ENCODE results near the gene NOP10.

DNA sequence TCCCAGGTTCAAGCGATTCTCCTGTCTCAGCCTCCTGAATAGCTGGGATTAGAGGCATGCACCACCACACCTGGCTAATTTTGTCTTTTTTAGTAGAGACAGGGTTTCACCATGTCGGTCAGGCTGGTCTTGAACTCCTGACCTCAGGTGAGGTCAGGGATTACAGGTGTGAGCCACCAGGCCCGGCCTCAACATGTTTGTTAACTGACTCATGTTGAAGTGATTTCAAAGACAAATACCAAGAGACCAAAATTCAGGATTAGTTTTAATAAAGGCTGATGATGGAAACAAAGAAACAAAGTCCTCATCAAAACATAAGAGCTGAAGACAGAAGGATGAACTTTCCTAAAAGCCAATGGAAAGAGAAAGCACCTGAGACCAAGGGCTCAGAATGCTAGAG is 41.9 kb downstream of the NOP10 start:
- TF ChIP-seq, protein P1, sequence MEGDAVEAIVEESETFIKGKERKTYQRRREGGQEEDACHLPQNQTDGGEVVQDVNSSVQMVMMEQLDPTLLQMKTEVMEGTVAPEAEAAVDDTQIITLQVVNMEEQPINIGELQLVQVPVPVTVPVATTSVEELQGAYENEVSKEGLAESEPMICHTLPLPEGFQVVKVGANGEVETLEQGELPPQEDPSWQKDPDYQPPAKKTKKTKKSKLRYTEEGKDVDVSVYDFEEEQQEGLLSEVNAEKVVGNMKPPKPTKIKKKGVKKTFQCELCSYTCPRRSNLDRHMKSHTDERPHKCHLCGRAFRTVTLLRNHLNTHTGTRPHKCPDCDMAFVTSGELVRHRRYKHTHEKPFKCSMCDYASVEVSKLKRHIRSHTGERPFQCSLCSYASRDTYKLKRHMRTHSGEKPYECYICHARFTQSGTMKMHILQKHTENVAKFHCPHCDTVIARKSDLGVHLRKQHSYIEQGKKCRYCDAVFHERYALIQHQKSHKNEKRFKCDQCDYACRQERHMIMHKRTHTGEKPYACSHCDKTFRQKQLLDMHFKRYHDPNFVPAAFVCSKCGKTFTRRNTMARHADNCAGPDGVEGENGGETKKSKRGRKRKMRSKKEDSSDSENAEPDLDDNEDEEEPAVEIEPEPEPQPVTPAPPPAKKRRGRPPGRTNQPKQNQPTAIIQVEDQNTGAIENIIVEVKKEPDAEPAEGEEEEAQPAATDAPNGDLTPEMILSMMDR (conservative IDR thresholded peaks at IDR 0.05; ENCODE audit: low read length): no peak
- no peak for TF ChIP-seq EZH2phosphoT487 (IDR thresholded peaks at IDR 0.05; ENCODE audit: borderline replicate concordance)
